ENCODE data around the gene CRTAC1.

DNA sequence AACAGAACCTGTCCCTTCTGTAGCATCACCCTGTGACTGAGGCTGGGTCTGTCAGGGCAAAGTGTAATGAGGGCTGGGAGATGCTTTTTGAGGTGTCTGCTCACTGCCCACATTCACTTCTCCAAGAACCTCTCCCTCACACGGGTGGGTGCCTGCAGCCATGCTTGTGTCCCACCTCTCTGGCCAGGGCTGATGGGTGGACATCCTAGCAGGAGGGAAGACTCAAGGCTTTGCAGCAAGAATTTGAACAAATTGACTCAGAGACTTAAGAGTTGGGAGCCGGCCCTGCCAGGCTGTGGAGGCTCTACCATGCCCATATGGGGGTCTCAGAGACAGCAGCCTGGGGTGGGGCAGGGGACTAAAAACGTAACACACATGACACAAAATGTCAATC lies 147.3 kb downstream of the CRTAC1 start:
- TF ChIP-seq, protein P1, sequence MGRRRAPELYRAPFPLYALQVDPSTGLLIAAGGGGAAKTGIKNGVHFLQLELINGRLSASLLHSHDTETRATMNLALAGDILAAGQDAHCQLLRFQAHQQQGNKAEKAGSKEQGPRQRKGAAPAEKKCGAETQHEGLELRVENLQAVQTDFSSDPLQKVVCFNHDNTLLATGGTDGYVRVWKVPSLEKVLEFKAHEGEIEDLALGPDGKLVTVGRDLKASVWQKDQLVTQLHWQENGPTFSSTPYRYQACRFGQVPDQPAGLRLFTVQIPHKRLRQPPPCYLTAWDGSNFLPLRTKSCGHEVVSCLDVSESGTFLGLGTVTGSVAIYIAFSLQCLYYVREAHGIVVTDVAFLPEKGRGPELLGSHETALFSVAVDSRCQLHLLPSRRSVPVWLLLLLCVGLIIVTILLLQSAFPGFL (CRISPR knock-in tag; IDR thresholded peaks at IDR 0.05) = no peak
- no peak for TF ChIP-seq TEAD1 (CRISPR knock-in tag; IDR thresholded peaks at IDR 0.05)
- TF ChIP-seq POLR2A (conservative IDR thresholded peaks at IDR 0.05) = no peak
